Gastrocnemius medialis (tissue), 4 donors: ENCODE data around the gene MAP3K5. TPM values are rescaled to one million over a fixed set of nuclear protein-coding genes. Genes with fewer than 3 reads are reported as not detected.

ENCODE experiments used
- ATAC-seq, 2 donors: fragments of 150-250 bp; one replicate each; pipeline ENCODE4 v1.9.1; 2016
- DNase-seq, 2 donors: peaks; one replicate each; pipeline ENCODE4 v3.0.0-alpha.2; 2019
- H3K27ac ChIP-seq, 4 donors: fragments of 200-600 bp; sonication (generic); 1 replicate in 1 of 4; 2 replicates in 3 of 4; pipeline ENCODE4 v1.5.1; 2016 to 2018; ENCODE audit warnings: mild to moderate bottlenecking in 2 of 4, moderate library complexity in 1 of 4
- H3K27me3 ChIP-seq, 3 donors: fragments of 200-600 bp; sonication (generic) in 2 of 3; 1 replicate in 1 of 3; 2 replicates in 2 of 3; pipeline versions ENCODE4 v1.5.1 to v1.6.0; 2016 to 2019; ENCODE audit warnings: mild to moderate bottlenecking in 1 of 3, moderate library complexity in 1 of 3
- H3K36me3 ChIP-seq, 2 donors: fragments of 200-600 bp; sonication (generic) in 1 of 2; one replicate each; pipeline ENCODE4 v1.5.1; 2017 to 2018
- H3K4me1 ChIP-seq, 2 donors: fragments of 200-600 bp; sonication (generic) in 1 of 2; one replicate each; pipeline ENCODE4 v1.5.1; 2016 to 2017; ENCODE audit warnings: mild to moderate bottlenecking in 2 of 2
- H3K4me3 ChIP-seq, 4 donors: fragments of 200-600 bp; sonication (generic) in 3 of 4; 1 replicate in 1 of 4; 2 replicates in 3 of 4; pipeline ENCODE4 v1.5.1; 2016 to 2019; ENCODE audit warnings: mild to moderate bottlenecking in 2 of 4
- H3K9me3 ChIP-seq, 3 donors: fragments of 200-600 bp; sonication (generic) in 2 of 3; 1 replicate in 1 of 3; 2 replicates in 2 of 3; pipeline ENCODE4 v1.5.1; 2016 to 2019
- CTCF ChIP-seq, 5 experiments: fragments of 450-650 bp in 3 of 5; fragments of 200-600 bp in 2 of 5; sonication (generic) in 2 of 5; IDR thresholded peaks in 4 of 5; conservative IDR thresholded peaks in 1 of 5; 1 replicate in 4 of 5; 2 replicates in 1 of 5; pipeline ENCODE4 v1.5.1; 2016 to 2019; ENCODE audit warnings: antibody characterized with exemption in 5 of 5, mild to moderate bottlenecking in 3 of 5, moderate library complexity in 3 of 5
- POLR2A ChIP-seq, 2 donors: fragments of 450-650 bp; IDR thresholded peaks; one replicate each; pipeline ENCODE4 v1.6.1; 2017; ENCODE audit warnings: antibody characterized with exemption in 2 of 2, mild to moderate bottlenecking in 2 of 2, moderate library complexity in 2 of 2
- in situ Hi-C, 4 donors: fragments of 200-750 bp; cut with MboI; loops; one replicate each; pipeline versions ENCODE4 v1.15.0 to v1.8.0; 2017; ENCODE audit warnings: low sequenced_read_pairs in 4 of 4
- intact Hi-C: fragments of 100-400 bp; cut with DNase I; formaldehyde crosslinking; loops from one replicate; pipeline ENCODE4 v1.15.1; 2023; ENCODE audit warnings: low total_unique reads
- total RNA-seq, 4 donors: library from RNA; depleted of rRNA; stranded (reverse); fragments of >200 nt; gene quantifications; one replicate each; pipeline versions ENCODE4 v1.1.0 to v1.2.3, GENCODE V29; 2016

Gene MAP3K5
- total RNA-seq, 4 donors from 2014 or later = 2.9 to 46.9 (median 4.9) TPM

- ATAC-seq (no peak), DNase-seq (no peak)
- Histone ChIP-seq H3K27me3 (peaks cover 48 to 60% (median 50%) of the 10 kb centered on the region in 3 donors), H3K36me3 (no peaks in the 10 kb centered on the region), H3K9me3 (no peaks in the 10 kb centered on the region), H3K27ac (no peak overlapping the region), H3K4me3 (peak overlapping the region; percentile 56 to 69 (median 62)), H3K4me1 (peaks cover 0 to 11% of the 10 kb centered on the region in 2 donors)
- no peak for TF ChIP-seq POLR2A (IDR thresholded peaks at IDR 0.05)
- TF ChIP-seq CTCF (IDR thresholded peaks at IDR 0.05 in 4 of 5, conservative IDR thresholded peaks at IDR 0.05 in 1 of 5) = no peak
- in situ Hi-C loops (no loop called here), intact Hi-C loops (loop anchor here (10.0 kb wide), 1 partner anchor 1095 kb away; no protein-coding TSS in a partner anchor)
Observed at GRCh38 chr6:136549300-136550044, 242.8 kb downstream of the MAP3K5 start.

- H3K4me3 ChIP-seq = no peak overlapping the region
- ATAC-seq (no peak), DNase-seq (no peak)
- H3K27me3 ChIP-seq = peaks cover 48 to 58% (median 50%) of the 10 kb centered on the region in 3 donors
- no peak overlapping the region for H3K27ac ChIP-seq
- H3K9me3 ChIP-seq = no peaks in the 10 kb centered on the region
- intact Hi-C loops (loop anchor here (10.0 kb wide), 1 partner anchor 1094 kb away; no protein-coding TSS in a partner anchor), in situ Hi-C loops (no loop called here)
- TF ChIP-seq CTCF (IDR thresholded peaks at IDR 0.05 in 4 of 5, conservative IDR thresholded peaks at IDR 0.05 in 1 of 5) (no peak), POLR2A (IDR thresholded peaks at IDR 0.05) (no peak)
- H3K4me1 ChIP-seq = peaks cover 0 to 11% of the 10 kb centered on the region in 2 donors
- no peaks in the 10 kb centered on the region for H3K36me3 ChIP-seq
Observed at GRCh38 chr6:136548582-136549299, 243.5 kb downstream of the MAP3K5 start.

GRCh38 chr6:136547871-136548270 is 244.4 kb downstream of the MAP3K5 start:
- Histone ChIP-seq H3K36me3 (no peaks in the 10 kb centered on the region), H3K27ac (no peak overlapping the region), H3K4me3 (no peak overlapping the region), H3K9me3 (no peaks in the 10 kb centered on the region), H3K27me3 (peaks cover 42 to 51% (median 43%) of the 10 kb centered on the region in 3 donors), H3K4me1 (peaks cover 0 to 11% of the 10 kb centered on the region in 2 donors)
- intact Hi-C loops = loop anchor here (10.0 kb wide), 1 partner anchor 1093 kb away; no protein-coding TSS in a partner anchor
- ATAC-seq (no peak), DNase-seq (no peak)
- TF ChIP-seq POLR2A (IDR thresholded peaks at IDR 0.05) = no peak
- TF ChIP-seq CTCF (IDR thresholded peaks at IDR 0.05 in 4 of 5, conservative IDR thresholded peaks at IDR 0.05 in 1 of 5) = no peak
- in situ Hi-C loops = no loop called here

GRCh38 chr6:136547336-136547735 is 244.9 kb downstream of the MAP3K5 start:
- DNase-seq = no peak
- no peaks in the 10 kb centered on the region for H3K9me3 ChIP-seq
- H3K27me3 ChIP-seq = peaks cover 37 to 46% (median 38%) of the 10 kb centered on the region in 3 donors
- no peak overlapping the region for H3K27ac ChIP-seq
- intact Hi-C loops = loop anchor here (10.0 kb wide), 1 partner anchor 1093 kb away; no protein-coding TSS in a partner anchor
- no peaks in the 10 kb centered on the region for H3K36me3 ChIP-seq
- ATAC-seq = no peak
- H3K4me3 ChIP-seq = no peak overlapping the region
- H3K4me1 ChIP-seq = peaks cover 0 to 11% of the 10 kb centered on the region in 2 donors
- TF ChIP-seq CTCF (IDR thresholded peaks at IDR 0.05 in 4 of 5, conservative IDR thresholded peaks at IDR 0.05 in 1 of 5) (no peak), POLR2A (IDR thresholded peaks at IDR 0.05) (no peak)
- in situ Hi-C loops = no loop called here
